H1 (cell line): Measurements from ENCODE around the gene ZNF423. TPM values are rescaled to one million over a fixed set of nuclear protein-coding genes. Genes with fewer than 3 reads are reported as not detected.

Source experiments
- CTCF ChIA-PET: fragments of 300-600 bp; sonication (Branson Sonifier 250); formaldehyde crosslinking; loops from one replicate; lab custom pipeline; 2021; ENCODE audit not compliant: partially characterized antibody; lab: Charles Lee
- POLR2A ChIA-PET: fragments of 300-600 bp; sonication (Branson Sonifier 250); formaldehyde crosslinking; loops from one replicate; lab custom pipeline; 2021; ENCODE audit warnings: inconsistent platforms; ENCODE audit not compliant: partially characterized antibody; lab: Charles Lee
- DNase-seq, 2 experiments: peaks; one replicate each; pipeline versions ENCODE4 v3.0.0 to v3.0.0-alpha.2; 2010 to 2022; ENCODE audit warnings: low spot score in 2 of 2, low read depth in 1 of 2, mixed read lengths in 1 of 2
- FAIRE-seq: peaks from 2 replicates; lab custom pipeline; 2011; peaks lifted over from hg19 to GRCh38; lab: Jason Lieb, UNC
- H2AFZ ChIP-seq: 2 replicates; pipeline ENCODE4 v1.8.1; 2012; ENCODE audit warnings: low read length, inconsistent platforms
- H2AK5ac ChIP-seq: 2 replicates; pipeline ENCODE4 v1.6.1; 2013; ENCODE audit warnings: low read depth, low read length
- H2BK120ac ChIP-seq: replicated peaks from 2 replicates; pipeline ENCODE3; 2013; ENCODE audit warnings: low read depth, low read length, inconsistent platforms
- H2BK12ac ChIP-seq: 2 replicates; pipeline ENCODE4 v1.6.1; 2013; ENCODE audit warnings: low read depth, low read length
- H2BK15ac ChIP-seq: 2 replicates; pipeline ENCODE4 v1.6.1; 2013; ENCODE audit warnings: low read length
- H2BK20ac ChIP-seq: 2 replicates; pipeline ENCODE4 v1.6.1; 2013; ENCODE audit warnings: low read length
- H2BK5ac ChIP-seq: 2 replicates; pipeline ENCODE4 v1.6.1; 2013; ENCODE audit warnings: low read depth, low read length
- H3K14ac ChIP-seq: 2 replicates; pipeline ENCODE4 v1.6.1; 2013; ENCODE audit warnings: inconsistent platforms; ENCODE audit not compliant: insufficient read length
- H3K18ac ChIP-seq: 2 replicates; pipeline ENCODE4 v1.6.1; 2013; ENCODE audit warnings: low read length; ENCODE audit errors: extremely low read depth
- H3K23ac ChIP-seq: 2 replicates; pipeline ENCODE4 v1.6.1; 2013; ENCODE audit warnings: inconsistent platforms; ENCODE audit not compliant: insufficient read length
- H3K23me2 ChIP-seq: 2 replicates; pipeline ENCODE4 v1.6.1; 2013; ENCODE audit warnings: low read depth, low read length
- H3K27ac ChIP-seq: 2 replicates; pipeline ENCODE4 v1.6.1; 2011; ENCODE audit warnings: low read depth, low read length, inconsistent platforms
- H3K27me3 ChIP-seq, 4 experiments: replicated peaks in 1 of 4; 1 replicate in 1 of 4; 2 replicates in 3 of 4; pipeline versions ENCODE4 v1.6.1 to v1.8.1; 2011 to 2013; ENCODE audit warnings: low read length in 3 of 4, mild to moderate bottlenecking in 3 of 4, inconsistent platforms in 2 of 4, mixed read lengths in 2 of 4, moderate library complexity in 1 of 4; ENCODE audit not compliant: control insufficient read depth in 3 of 4, insufficient read depth in 3 of 4; ENCODE audit errors: extremely low read depth in 1 of 4
- H3K36me3 ChIP-seq, 4 experiments: 2 replicates each; pipeline versions ENCODE4 v1.6.1 to v1.8.1; 2011 to 2013; ENCODE audit warnings: mild to moderate bottlenecking in 4 of 4, low read length in 3 of 4, moderate library complexity in 2 of 4, control low read depth in 1 of 4, inconsistent platforms in 1 of 4; ENCODE audit not compliant: insufficient read depth in 4 of 4, control insufficient read depth in 2 of 4
- H3K4ac ChIP-seq: replicated peaks from 2 replicates; pipeline ENCODE3; 2013; ENCODE audit warnings: low read length, low read depth, mixed read lengths, inconsistent platforms; ENCODE audit not compliant: insufficient read length
- H3K4me1 ChIP-seq, 4 experiments: replicated peaks in 1 of 4; 1 replicate in 1 of 4; 2 replicates in 3 of 4; pipeline versions ENCODE4 v1.6.1 to v1.8.1; 2011 to 2013; ENCODE audit warnings: low read length in 3 of 4, inconsistent platforms in 2 of 4, mixed read lengths in 1 of 4; ENCODE audit not compliant: insufficient read depth in 4 of 4, control insufficient read depth in 3 of 4
- H3K4me2 ChIP-seq, 2 experiments: 2 replicates each; pipeline versions ENCODE4 v1.6.1 to v1.8.1; 2011 to 2013; ENCODE audit warnings: low read depth in 2 of 2, low read length in 2 of 2, control low read depth in 1 of 2, inconsistent platforms in 1 of 2, mild to moderate bottlenecking in 1 of 2; ENCODE audit not compliant: insufficient read depth in 1 of 2
- H3K4me3 ChIP-seq, 4 experiments: fragments of 200-600, 300-600 bp in 1 of 4; sonication (generic), shearing (Covaris generic), sonication (Bioruptor Twin) in 1 of 4; 2 replicates each; pipeline versions ENCODE4 v1.5.1 to v1.8.1; 2011 to 2016; ENCODE audit warnings: low read length in 4 of 4, low read depth in 3 of 4, control low read depth in 2 of 4, inconsistent platforms in 2 of 4, mild to moderate bottlenecking in 2 of 4, mixed read lengths in 1 of 4, moderate library complexity in 1 of 4; ENCODE audit not compliant: insufficient read depth in 2 of 4; ENCODE audit errors: extremely low read depth in 1 of 4
- H3K56ac ChIP-seq: replicated peaks from 2 replicates; pipeline ENCODE3; 2013; ENCODE audit warnings: low read depth, mild to moderate bottlenecking, mixed read lengths, low read length, inconsistent platforms; ENCODE audit not compliant: insufficient read length
- H3K79me1 ChIP-seq: 2 replicates; pipeline ENCODE4 v1.6.1; 2013; ENCODE audit warnings: low read depth, low read length, control low read depth
- H3K79me2 ChIP-seq, 2 experiments: 2 replicates each; pipeline versions ENCODE4 v1.6.1 to v1.8.1; 2012 to 2013; ENCODE audit warnings: low read length in 2 of 2, mild to moderate bottlenecking in 2 of 2, inconsistent platforms in 1 of 2; ENCODE audit not compliant: insufficient read depth in 2 of 2, control insufficient read depth in 1 of 2
- H3K9ac ChIP-seq, 4 experiments: replicated peaks in 1 of 4; 1 replicate in 1 of 4; 2 replicates in 3 of 4; pipeline versions ENCODE4 v1.6.1 to v1.8.1; 2011 to 2013; ENCODE audit warnings: low read depth in 3 of 4, low read length in 3 of 4, control low read depth in 2 of 4, mild to moderate bottlenecking in 2 of 4, moderate library complexity in 2 of 4, inconsistent platforms in 1 of 4; ENCODE audit errors: extremely low read depth in 1 of 4
- H3K9me3 ChIP-seq, 2 experiments: 2 replicates each; pipeline versions ENCODE4 v1.6.1 to v1.8.1; 2012 to 2013; ENCODE audit warnings: mild to moderate bottlenecking in 2 of 2, moderate library complexity in 2 of 2, control low read depth in 1 of 2, inconsistent platforms in 1 of 2, low read depth in 1 of 2, low read length in 1 of 2, mixed read lengths in 1 of 2; ENCODE audit not compliant: insufficient read depth in 2 of 2
- H4K20me1 ChIP-seq, 2 experiments: replicated peaks in 1 of 2; 2 replicates each; pipeline versions ENCODE3 to v1.8.1; 2011 to 2013; ENCODE audit warnings: inconsistent platforms in 2 of 2, low read length in 2 of 2, mild to moderate bottlenecking in 1 of 2; ENCODE audit not compliant: insufficient read depth in 2 of 2, control insufficient read depth in 1 of 2
- H4K5ac ChIP-seq: 2 replicates; pipeline ENCODE4 v1.6.1; 2013; ENCODE audit warnings: low read length, low read depth, mixed read lengths, inconsistent platforms; ENCODE audit not compliant: insufficient read length
- H4K8ac ChIP-seq: 2 replicates; pipeline ENCODE4 v1.8.0; 2013; ENCODE audit warnings: mild to moderate bottlenecking, moderate library complexity, low read length, inconsistent platforms; ENCODE audit not compliant: insufficient read depth; ENCODE audit errors: extremely low read depth
- H4K91ac ChIP-seq: replicated peaks from 2 replicates; pipeline ENCODE3; 2013; ENCODE audit warnings: low read length, mixed read lengths, inconsistent platforms; ENCODE audit not compliant: insufficient read length
- ATF3 ChIP-seq: IDR thresholded peaks from 2 replicates; pipeline ENCODE4 v1.6.1; 2011; ENCODE audit warnings: low read depth, mild to moderate bottlenecking, low read length; ENCODE audit not compliant: insufficient read depth
- MAFK ChIP-seq: IDR thresholded peaks from 2 replicates; pipeline ENCODE4 v1.6.1; 2012; ENCODE audit warnings: low read depth, mild to moderate bottlenecking, improper control_type of control experiment, low read length
- POLR2A ChIP-seq, 2 experiments: IDR thresholded peaks; 1 replicate in 1 of 2; 2 replicates in 1 of 2; pipeline ENCODE4 v1.6.1; 2011; ENCODE audit warnings: low read depth in 2 of 2, low read length in 2 of 2, mild to moderate bottlenecking in 2 of 2; ENCODE audit errors: control extremely low read depth in 1 of 2
- POLR2AphosphoS5 ChIP-seq: IDR thresholded peaks from 2 replicates; pipeline ENCODE4 v1.6.1; 2011; ENCODE audit warnings: low read depth, low read length
- SP2 ChIP-seq: IDR thresholded peaks from 2 replicates; pipeline ENCODE4 v1.6.1; 2012; ENCODE audit warnings: mild to moderate bottlenecking, low read length, inconsistent platforms
- ZNF274 ChIP-seq: IDR thresholded peaks from 2 replicates; pipeline ENCODE4 v1.7.0; 2012; ENCODE audit warnings: low read length, borderline replicate concordance; ENCODE audit errors: extremely low read depth
- WGBS, 2 experiments: shearing (Covaris generic) in 1 of 2; methylation state at CpG; one replicate each; pipeline versions ENCODE4 v1.1.6 to v1.1.7; 2013 to 2015; ENCODE audit warnings: low lambda C conversion rate in 2 of 2, mixed read lengths in 2 of 2, inconsistent platforms in 1 of 2, low coverage in 1 of 2, missing lambda C conversion rate in 1 of 2; ENCODE audit not compliant: insufficient replicate concordance in 2 of 2, insufficient coverage in 1 of 2, insufficient read length in 1 of 2; ENCODE audit errors: extremely low coverage in 1 of 2, missing lambda C conversion rate in 1 of 2; 5-methylcytosine and 5-hydroxymethylcytosine counted together
- polyA plus RNA-seq, 7 experiments: library from polyadenylated mRNA; depleted of rRNA in 3 of 7; stranded (reverse) in 5 of 7; unstranded in 2 of 7; fragments of >200 nt in 5 of 7; fragments of 200-250 nt in 2 of 7; gene quantifications; 1 replicate in 5 of 7; 2 replicates in 1 of 7; 4 replicates in 1 of 7; pipeline versions ENCODE4 v1.2.1 to v1.2.3, GENCODE V29; 2011 to 2013; ENCODE audit warnings: missing spikeins in 2 of 7, mixed read lengths in 2 of 7
- total RNA-seq: library from RNA; stranded (reverse); fragmentation: NEBNext Ultra II Directional; extraction: Animal tissue kit (Norgen Biotek cat#: 25700); gene quantifications from 2 replicates; pipeline ENCODE4 v1.2.1, GENCODE V29; 2021

ZNF423 gene
- total and polyA plus RNA-seq, 2 of the 8 experiments (the other 6 are each of a cell fraction or from before 2014, with no cell fraction given) = 38.2 to 52.3 TPM

GRCh38 chr16:49862694-49863093, 6.8 kb upstream of the ZNF423 start:
- no peaks in the 10 kb centered on the region for H3K9me3 ChIP-seq
- H4K5ac ChIP-seq = no peak overlapping the region
- no peak overlapping the region for H4K8ac ChIP-seq
- H3K27me3 ChIP-seq = peaks cover 0 to 28% (median 22%) of the 10 kb centered on the region in 4 experiments; a peak in 6 of 7 replicates
- H3K79me2 ChIP-seq = no peaks in the 10 kb centered on the region
- no peak overlapping the region for H3K4me2 ChIP-seq
- H2BK12ac ChIP-seq = no peak overlapping the region
- peaks cover 9% of the 10 kb centered on the region; the same call in 1 of the 2 replicates for H3K23me2 ChIP-seq
- no peak overlapping the region for H3K14ac ChIP-seq
- H3K9ac ChIP-seq = no peak overlapping the region
- H3K36me3 ChIP-seq = no peaks in the 10 kb centered on the region
- H2AK5ac ChIP-seq = no peak overlapping the region
- no peak for DNase-seq
- no peak overlapping the region for H2BK20ac ChIP-seq
- H3K4ac ChIP-seq = no peak overlapping the region
- H2BK120ac ChIP-seq = no peak overlapping the region
- no peaks in the 10 kb centered on the region for H4K20me1 ChIP-seq
- WGBS, 2 experiments = 80% methylated on average over 4 of the region's 4 CpGs; no CpG with 5 or more reads in 1 of the 2 experiments
- no peaks in the 10 kb centered on the region for H3K79me1 ChIP-seq
- no peak overlapping the region for H4K91ac ChIP-seq
- ChIA-PET CTCF (interaction anchor here (1.0 to 8.8 kb wide), 5 partner anchors 12 to 95 kb away, joined by 4 to 126 read pairs (median 6); no protein-coding TSS in a partner anchor), POLR2A (interaction anchor here (0.6 to 1.1 kb wide), 2 partner anchors 12 to 13 kb away, joined by 3 to 6 read pairs; no protein-coding TSS in a partner anchor)
- no peak overlapping the region for H3K18ac ChIP-seq
- no peak overlapping the region for H3K4me3 ChIP-seq
- no peak for TF ChIP-seq POLR2A (IDR thresholded peaks at IDR 0.05; ENCODE audit: control extremely low read depth in 1 of 2, low read depth in 2 of 2, low read length in 2 of 2)
- TF ChIP-seq SP2 = no peak
- TF ChIP-seq ATF3 = no peak
- no peak for TF ChIP-seq MAFK
- no peak for TF ChIP-seq ZNF274
- no peak for TF ChIP-seq POLR2AphosphoS5
- H3K27ac ChIP-seq = no peak overlapping the region
- no peak overlapping the region for H2BK15ac ChIP-seq
- H3K23ac ChIP-seq = no peak overlapping the region
- no peak overlapping the region for H2AFZ ChIP-seq
- peaks cover 8 to 16% (median 12%) of the 10 kb centered on the region in 4 experiments for H3K4me1 ChIP-seq
- no peak overlapping the region for H3K56ac ChIP-seq
- H2BK5ac ChIP-seq = no peak overlapping the region
- no peak for FAIRE-seq
